Spleen (tissue), 11 donors: Measurements from ENCODE around the gene MYCBPAP. TPM values are rescaled to one million over a fixed set of nuclear protein-coding genes. Genes with fewer than 3 reads are reported as not detected.

ENCODE experiments used
- DNase-seq: peaks from one replicate; pipeline ENCODE4 v3.0.0-alpha.2; 2020
- H3K27ac ChIP-seq, 8 donors: fragments of 200-600 bp; sonication (generic) in 7 of 8; 1 replicate in 4 of 8; 2 replicates in 4 of 8; pipeline versions ENCODE4 v1.5.0 to v1.8.0; 2016 to 2021; ENCODE audit warnings: inconsistent platforms in 4 of 8, mild to moderate bottlenecking in 4 of 8, moderate library complexity in 1 of 8
- H3K27me3 ChIP-seq, 7 donors: fragments of 200-600 bp; sonication (generic) in 6 of 7; replicated peaks in 1 of 7; 1 replicate in 4 of 7; 2 replicates in 3 of 7; pipeline versions ENCODE4 v1.5.0 to v1.8.0; 2016 to 2021; ENCODE audit warnings: inconsistent platforms in 3 of 7, mild to moderate bottlenecking in 1 of 7
- H3K36me3 ChIP-seq, 6 donors: fragments of 200-600 bp; sonication (generic) in 5 of 6; 1 replicate in 4 of 6; 2 replicates in 2 of 6; pipeline versions ENCODE4 v1.5.0 to v1.8.0; 2016 to 2021; ENCODE audit warnings: inconsistent platforms in 2 of 6
- H3K4me1 ChIP-seq, 6 donors: fragments of 200-600 bp; sonication (generic) in 5 of 6; 1 replicate in 3 of 6; 2 replicates in 3 of 6; pipeline versions ENCODE4 v1.5.0 to v1.8.0; 2016 to 2021; ENCODE audit warnings: inconsistent platforms in 3 of 6
- H3K4me3 ChIP-seq, 8 donors: fragments of 200-600 bp; sonication (generic) in 7 of 8; 1 replicate in 4 of 8; 2 replicates in 4 of 8; pipeline versions ENCODE4 v1.5.0 to v1.8.0; 2016 to 2021; ENCODE audit warnings: inconsistent platforms in 4 of 8, mild to moderate bottlenecking in 4 of 8, moderate library complexity in 2 of 8
- H3K9me3 ChIP-seq, 8 donors: fragments of 200-600 bp; sonication (generic) in 7 of 8; 1 replicate in 4 of 8; 2 replicates in 4 of 8; pipeline versions ENCODE4 v1.5.0 to v1.8.0; 2016 to 2021; ENCODE audit warnings: inconsistent platforms in 4 of 8
- CTCF ChIP-seq, 11 experiments: fragments of 200-600 bp in 7 of 11; fragments of 450-650 bp in 4 of 11; sonication (generic) in 4 of 11; IDR thresholded peaks in 8 of 11; conservative IDR thresholded peaks in 3 of 11; 1 replicate in 7 of 11; 2 replicates in 4 of 11; pipeline versions ENCODE4 v1.4.0 to v1.8.0; 2016 to 2021; ENCODE audit warnings: antibody characterized with exemption in 11 of 11, inconsistent platforms in 4 of 11, mild to moderate bottlenecking in 1 of 11
- POLR2A ChIP-seq, 3 donors: fragments of 450-650 bp; IDR thresholded peaks; one replicate each; pipeline ENCODE4 v1.5.1; 2017; ENCODE audit warnings: antibody characterized with exemption in 3 of 3, mild to moderate bottlenecking in 1 of 3
- POLR2AphosphoS5 ChIP-seq, 3 donors: sonication (generic); formaldehyde crosslinking; IDR thresholded peaks; one replicate each; pipeline ENCODE4 v1.5.1; 2017; ENCODE audit warnings: antibody characterized with exemption in 3 of 3
- WGBS, 5 donors: extraction: QIAGEN DNeasy Blood & Tissue Kit in 3 of 5; methylation state at CpG; one replicate each; pipeline versions ENCODE4 v1.1.5 to v1.1.7; 2013 to 2018; 5-methylcytosine and 5-hydroxymethylcytosine counted together
- intact Hi-C: fragments of 100-400 bp; cut with DNase I; formaldehyde crosslinking; loops from one replicate; pipeline ENCODE4 v1.15.0; 2023; ENCODE audit warnings: low total_unique reads
- polyA plus RNA-seq, 3 donors: library from polyadenylated mRNA; stranded (reverse); fragments of 200-250 nt; gene quantifications; one replicate each; pipeline ENCODE4 v1.2.1, GENCODE V29; 2013
- total RNA-seq, 7 donors: library from RNA; depleted of rRNA in 3 of 7; stranded (reverse); fragments of >200 nt in 3 of 7; fragmentation: NEBNext Ultra II Directional in 4 of 7; extraction: Animal tissue kit (Norgen Biotek cat#: 25700) in 4 of 7; gene quantifications; one replicate each; pipeline versions ENCODE4 v1.1.0 to v1.2.1, GENCODE V29; 2016 to 2021
- donor health status: healthy with polysubstance abuse.
- donor health status: DM: no; HTN: no; CAD: no; lungs with moderate emphysema.
- donor health status: DM: no; HTN: no; CAD: no.
- donor health status: Bipolar disorder and iron deficiency.
- donor health status: healthy.
- donor health status: DM: no; HTN: no; CAD: no.
- donor health status: DM: yes; HTN: yes; CAD: no.

The MYCBPAP gene
- total and polyA plus RNA-seq, 10 donors, result 0.15 to 2.8 (median 0.84) TPM

GRCh38 chr17:50513495-50513894, 5.3 kb downstream of the MYCBPAP start:
- TF ChIP-seq CTCF (IDR thresholded peaks at IDR 0.05 in 8 of 11, conservative IDR thresholded peaks at IDR 0.05 in 3 of 11), result no peak
- TF ChIP-seq POLR2AphosphoS5 (IDR thresholded peaks at IDR 0.05), result no peak
- no peak for TF ChIP-seq POLR2A (IDR thresholded peaks at IDR 0.05)
- 71 to 81% (median 72%) methylated on average over 4 of the region's 4 CpGs for WGBS, 5 donors
- H3K4me1 ChIP-seq, result peaks cover 0 to 12% (median 8%) of the 10 kb centered on the region in 6 donors
- H3K9me3 ChIP-seq, result no peaks in the 10 kb centered on the region
- H3K27ac ChIP-seq, result no peak overlapping the region
- no peak overlapping the region for H3K4me3 ChIP-seq
- peaks cover 0 to 7% (median 0%) of the 10 kb centered on the region in 7 donors for H3K27me3 ChIP-seq
- no peak for DNase-seq
- intact Hi-C loops, result no loop called here
- no peaks in the 10 kb centered on the region for H3K36me3 ChIP-seq

- Histone ChIP-seq H3K27me3 (no peaks in the 10 kb centered on the region), H3K36me3 (no peaks in the 10 kb centered on the region), H3K9me3 (no peaks in the 10 kb centered on the region), H3K4me1 (peaks cover 0 to 3% (median 0%) of the 10 kb centered on the region in 6 donors), H3K27ac (no peak overlapping the region), H3K4me3 (no peak overlapping the region)
- intact Hi-C loops, result no loop called here
- DNase-seq, result peak; percentile 10
- 71 to 78% (median 74%) methylated on average over 3 of the region's 3 CpGs for WGBS, 5 donors
- TF ChIP-seq POLR2A (IDR thresholded peaks at IDR 0.05) (no peak), CTCF (IDR thresholded peaks at IDR 0.05 in 8 of 11, conservative IDR thresholded peaks at IDR 0.05 in 3 of 11) (no peak), POLR2AphosphoS5 (IDR thresholded peaks at IDR 0.05) (no peak)
These were observed 6.1 kb downstream of the MYCBPAP start for GRCh38 chr17:50514388-50514787.

- no peaks in the 10 kb centered on the region for H3K9me3 ChIP-seq
- WGBS, 5 donors, result 66 to 81% (median 74%) methylated on average over 6 of the region's 6 CpGs
- peaks cover 0 to 3% (median 0%) of the 10 kb centered on the region in 6 donors for H3K4me1 ChIP-seq
- no peak overlapping the region for H3K4me3 ChIP-seq
- DNase-seq, result peak; percentile 25
- no peaks in the 10 kb centered on the region for H3K27me3 ChIP-seq
- no peaks in the 10 kb centered on the region for H3K36me3 ChIP-seq
- TF ChIP-seq POLR2A (IDR thresholded peaks at IDR 0.05), result no peak
- TF ChIP-seq POLR2AphosphoS5 (IDR thresholded peaks at IDR 0.05), result no peak
- no peak for TF ChIP-seq CTCF (IDR thresholded peaks at IDR 0.05 in 8 of 11, conservative IDR thresholded peaks at IDR 0.05 in 3 of 11)
- intact Hi-C loops, result no loop called here
- peak overlapping the region in 1 of 8 donors; percentile 9 for H3K27ac ChIP-seq
These were observed 6.9 kb downstream of the MYCBPAP start for GRCh38 chr17:50514936-50515702.

GRCh38 chr17:50517011-50517410, 8.8 kb downstream of the MYCBPAP start:
- intact Hi-C loops, result no loop called here

More at GRCh38 chr17:50517011-50517410, 8.8 kb downstream of the MYCBPAP start:
- H3K27ac ChIP-seq, result no peak overlapping the region
- H3K4me1 ChIP-seq, result no peaks in the 10 kb centered on the region
- DNase-seq, result no peak
- no peak overlapping the region for H3K4me3 ChIP-seq
- H3K9me3 ChIP-seq, result no peaks in the 10 kb centered on the region
- H3K27me3 ChIP-seq, result no peaks in the 10 kb centered on the region
- 79 to 85% (median 84%) methylated on average over 4 of the region's 4 CpGs for WGBS, 5 donors
- H3K36me3 ChIP-seq, result no peaks in the 10 kb centered on the region
- TF ChIP-seq POLR2AphosphoS5 (IDR thresholded peaks at IDR 0.05) (no peak), CTCF (IDR thresholded peaks at IDR 0.05 in 8 of 11, conservative IDR thresholded peaks at IDR 0.05 in 3 of 11) (no peak), POLR2A (IDR thresholded peaks at IDR 0.05) (no peak)
